Activated CD4-positive, CD25-positive, alpha-beta regulatory T cell treated with anti-CD3 and anti-CD28 coated beads, Interleukin-2, amount 50 U/mL, for 16 hours (primary cell): Measurements from ENCODE around the gene ACBD3.

Experiments
- DNase-seq: peaks from one replicate; pipeline ENCODE4 v3.0.0-alpha.2; 2020; ENCODE audit warnings: low read depth, low spot score

Gene ACBD3

GRCh38 chr1:226201029-226201593, 14.6 kb upstream of the ACBD3 start:
- DNase-seq: no peak

GRCh38 chr1:226199971-226200370, 13.4 kb upstream of the ACBD3 start:
- DNase-seq: no peak

- DNase-seq: no peak
These were observed 8.6 kb upstream of the ACBD3 start for GRCh38 chr1:226195144-226195543.

- no peak for DNase-seq
These were observed 839 bp upstream of the ACBD3 start for GRCh38 chr1:226187380-226187779.

- DNase-seq: no peak
These were observed 430 bp upstream of the ACBD3 start for GRCh38 chr1:226187019-226187322.

GRCh38 chr1:226185141-226186036, 1.2 kb downstream of the ACBD3 start:
- no peak for DNase-seq

GRCh38 chr1:226181996-226182714, 4.4 kb downstream of the ACBD3 start:
- no peak for DNase-seq

- no peak for DNase-seq
These were observed 9.7 kb downstream of the ACBD3 start for GRCh38 chr1:226176870-226177269.

- DNase-seq: no peak
These were observed 14.0 kb downstream of the ACBD3 start for GRCh38 chr1:226172589-226172988.

GRCh38 chr1:226166341-226166740, 20.2 kb downstream of the ACBD3 start:
- no peak for DNase-seq

GRCh38 chr1:226164154-226164553, 22.4 kb downstream of the ACBD3 start:
- no peak for DNase-seq

GRCh38 chr1:226162898-226163297, 23.6 kb downstream of the ACBD3 start:
- no peak for DNase-seq

GRCh38 chr1:226158983-226159382, 27.6 kb downstream of the ACBD3 start:
- DNase-seq: no peak

- no peak for DNase-seq
These were observed 28.1 kb downstream of the ACBD3 start for GRCh38 chr1:226158457-226158856.

GRCh38 chr1:226157761-226158316, 28.7 kb downstream of the ACBD3 start:
- no peak for DNase-seq

GRCh38 chr1:226154593-226154992, 31.9 kb downstream of the ACBD3 start:
- no peak for DNase-seq

GRCh38 chr1:226149806-226150205, 36.7 kb downstream of the ACBD3 start:
- DNase-seq: no peak

- no peak for DNase-seq
These were observed 38.4 kb downstream of the ACBD3 start for GRCh38 chr1:226148121-226148648.

GRCh38 chr1:226144045-226144444, 42.5 kb downstream of the ACBD3 start:
- no peak for DNase-seq

- no peak for DNase-seq
These were observed 50.8 kb downstream of the ACBD3 start for GRCh38 chr1:226135709-226136108.

GRCh38 chr1:226135059-226135651, 51.4 kb downstream of the ACBD3 start:
- no peak for DNase-seq
